Right atrium auricular region (tissue), 2 donors: ENCODE measurements around the gene CDKN1B. TPM values are rescaled to one million over a fixed set of nuclear protein-coding genes. Genes with fewer than 3 reads are reported as not detected.

ENCODE experiments used
- DNase-seq: peaks from one replicate; pipeline ENCODE4 v3.0.0-alpha.2; 2019; ENCODE audit warnings: low spot score
- H3K27ac ChIP-seq, 2 donors: fragments of 200-600 bp; sonication (generic); 1 replicate in 1 of 2; 2 replicates in 1 of 2; pipeline ENCODE4 v1.5.1; 2016 to 2019
- H3K27me3 ChIP-seq, 2 donors: fragments of 200-600 bp; sonication (generic); one replicate each; pipeline versions ENCODE4 v1.5.1 to v1.6.0; 2017 to 2019
- H3K36me3 ChIP-seq: fragments of 200-600 bp; sonication (generic); one replicate; pipeline ENCODE4 v1.5.1; 2016
- H3K4me1 ChIP-seq, 2 donors: fragments of 200-600 bp; sonication (generic); one replicate each; pipeline versions ENCODE4 v1.5.1 to v1.6.0; 2017 to 2019
- H3K4me3 ChIP-seq, 2 donors: fragments of 200-600 bp; sonication (generic); 1 replicate in 1 of 2; 2 replicates in 1 of 2; pipeline ENCODE4 v1.5.1; 2017 to 2019; ENCODE audit warnings: mild to moderate bottlenecking in 1 of 2, moderate library complexity in 1 of 2
- H3K9me3 ChIP-seq, 2 donors: fragments of 200-600 bp; sonication (generic); one replicate each; pipeline ENCODE4 v1.5.1; 2019
- CTCF ChIP-seq, 2 donors: fragments of 200-600 bp; sonication (generic); IDR thresholded peaks; one replicate each; pipeline ENCODE4 v1.5.1; 2019; ENCODE audit warnings: antibody characterized with exemption in 2 of 2
- total RNA-seq, 2 donors: library from RNA; depleted of rRNA; stranded (reverse); fragments of >200 nt; gene quantifications; one replicate each; pipeline ENCODE4 v1.1.0, GENCODE V29; 2016

Gene CDKN1B
- total RNA-seq, result 10 to 100 TPM; 31.1 to 38.1 TPM

GRCh38 chr12:12716793-12717585, at the start of gene CDKN1B:
Gene CDKN1B (plus strand): TSS chr12:12717368. CDS start chr12:12717840, 472 bp downstream.
- no peaks in the 10 kb centered on the region for H3K9me3 ChIP-seq
- H3K36me3 ChIP-seq, result peaks cover 24% of the 10 kb centered on the region
- TF ChIP-seq CTCF (IDR thresholded peaks at IDR 0.05), result no peak
- no peaks in the 10 kb centered on the region for H3K27me3 ChIP-seq
- H3K4me3 ChIP-seq, result peak within 1 kb of the TSS; percentile 91 to 96
- DNase-seq, result peak; percentile 94
- peaks cover 0 to 61% of the 10 kb centered on the region in 2 donors for H3K4me1 ChIP-seq
- peak within 1 kb of the TSS; percentile 100 for H3K27ac ChIP-seq

- H3K4me3 ChIP-seq, result no peak overlapping the region
- H3K4me1 ChIP-seq, result no peaks in the 10 kb centered on the region
- H3K9me3 ChIP-seq, result no peaks in the 10 kb centered on the region
- no peak overlapping the region for H3K27ac ChIP-seq
- no peak for TF ChIP-seq CTCF (IDR thresholded peaks at IDR 0.05)
- no peaks in the 10 kb centered on the region for H3K27me3 ChIP-seq
- H3K36me3 ChIP-seq, result no peaks in the 10 kb centered on the region
- DNase-seq, result no peak
Observed at GRCh38 chr12:12668005-12668404, 49.2 kb upstream of the CDKN1B start.

DNA sequence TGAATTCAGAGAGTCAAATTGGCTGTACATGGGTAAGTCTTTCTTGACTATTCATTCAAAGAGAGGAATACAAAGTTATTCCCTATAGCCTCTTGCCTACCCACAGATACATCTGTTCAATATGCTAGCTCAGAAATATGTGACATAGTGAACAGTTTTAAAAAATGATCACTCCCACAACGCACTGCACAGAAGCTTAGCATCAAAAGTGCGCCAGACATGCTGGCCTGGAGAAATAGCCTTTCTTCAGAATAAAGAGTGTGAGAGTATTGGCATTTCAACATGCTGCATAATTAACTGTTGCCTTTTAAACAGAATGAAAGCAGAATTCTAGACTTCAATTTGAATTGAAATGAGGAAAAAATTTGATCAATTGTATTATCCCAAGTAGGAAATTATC, 48.1 kb upstream of the CDKN1B start:
- Histone ChIP-seq H3K27me3 (no peaks in the 10 kb centered on the region), H3K4me1 (no peaks in the 10 kb centered on the region), H3K4me3 (no peak overlapping the region), H3K36me3 (no peaks in the 10 kb centered on the region), H3K9me3 (no peaks in the 10 kb centered on the region), H3K27ac (no peak overlapping the region)
- TF ChIP-seq CTCF (IDR thresholded peaks at IDR 0.05), result no peak
- no peak for DNase-seq

- no peak for DNase-seq
- Histone ChIP-seq H3K4me1 (no peaks in the 10 kb centered on the region), H3K27ac (no peak overlapping the region), H3K36me3 (no peaks in the 10 kb centered on the region), H3K27me3 (no peaks in the 10 kb centered on the region), H3K9me3 (no peaks in the 10 kb centered on the region), H3K4me3 (no peak overlapping the region)
- no peak for TF ChIP-seq CTCF (IDR thresholded peaks at IDR 0.05)
Observed at GRCh38 chr12:12671850-12672660, 45.1 kb upstream of the CDKN1B start.

DNA sequence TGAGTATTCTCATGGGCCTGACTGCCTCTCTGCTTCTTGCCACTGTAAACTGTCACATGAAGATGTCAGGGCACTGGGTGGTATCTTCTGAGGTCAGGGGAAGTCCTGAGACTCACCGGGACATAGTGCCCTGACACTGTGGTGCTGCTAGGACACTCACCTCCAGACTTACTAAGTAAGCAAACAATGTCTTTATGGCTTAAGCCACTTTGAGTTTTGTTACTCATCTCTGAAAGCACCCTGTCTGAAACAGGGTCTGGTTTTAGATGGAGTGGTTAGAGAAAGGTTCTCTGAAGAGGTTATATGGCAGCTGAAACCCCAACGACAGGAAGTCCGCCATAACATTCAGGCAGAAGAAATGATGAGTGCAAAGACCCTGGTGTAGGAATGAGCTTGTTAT, 43.9 kb upstream of the CDKN1B start:
- no peak overlapping the region for H3K4me3 ChIP-seq
- TF ChIP-seq CTCF (IDR thresholded peaks at IDR 0.05), result no peak

More for the DNA sequence above, 43.9 kb upstream of the CDKN1B start:
- Histone ChIP-seq H3K4me1 (no peaks in the 10 kb centered on the region), H3K27me3 (no peaks in the 10 kb centered on the region), H3K9me3 (no peaks in the 10 kb centered on the region), H3K27ac (no peak overlapping the region), H3K36me3 (no peaks in the 10 kb centered on the region)
- no peak for DNase-seq
